HepG2 (cell line): ENCODE measurements around the gene ELOVL2. TPM values are rescaled to one million over a fixed set of nuclear protein-coding genes. Genes with fewer than 3 reads are reported as not detected.

Experiments
- ATF4 ChIP-seq, 2 experiments: fragments of 450-650 bp in 1 of 2; sonication (generic) in 1 of 2; formaldehyde crosslinking; IDR thresholded peaks; 2 replicates each; pipeline versions ENCODE4 v1.5.0 to v1.8.0; 2020 to 2022; ENCODE audit warnings: mild to moderate bottlenecking in 1 of 2, missing genetic modification reagents in 1 of 2
- ATF5 ChIP-seq: sonication (generic); formaldehyde crosslinking; IDR thresholded peaks from 2 replicates; pipeline ENCODE4 v1.4.0; 2020; ENCODE audit warnings: mild to moderate bottlenecking, low read depth, missing genetic modification reagents
- BCLAF1 ChIP-seq: fragments of 450-650 bp; IDR thresholded peaks from 2 replicates; pipeline ENCODE4 v1.6.1; 2017; ENCODE audit warnings: mild to moderate bottlenecking
- BHLHE40 ChIP-seq: IDR thresholded peaks from 2 replicates; pipeline ENCODE4 v1.6.1; 2011; ENCODE audit warnings: low read length, improper control_type of control experiment
- HMGXB4 ChIP-seq, 2 experiments: sonication (generic) in 1 of 2; formaldehyde crosslinking in 1 of 2; IDR thresholded peaks; 2 replicates each; pipeline versions ENCODE4 v1.4.0 to v1.6.1; 2018 to 2020; ENCODE audit warnings: missing genetic modification reagents in 2 of 2, borderline replicate concordance in 1 of 2, low read depth in 1 of 2, mild to moderate bottlenecking in 1 of 2, missing biosample characterization in 1 of 2
- LRRFIP1 ChIP-seq: sonication (generic); formaldehyde crosslinking; conservative IDR thresholded peaks from 2 replicates; pipeline ENCODE4 v1.4.0; 2020; ENCODE audit warnings: missing genetic modification reagents
- MED1 ChIP-seq: sonication (generic); formaldehyde crosslinking; IDR thresholded peaks from 2 replicates; pipeline ENCODE4 v1.4.0; 2020; ENCODE audit warnings: missing genetic modification reagents
- MNT ChIP-seq: fragments of 450-650 bp; IDR thresholded peaks from 2 replicates; pipeline ENCODE4 v1.6.1; 2016
- MTA3 ChIP-seq: sonication (generic); formaldehyde crosslinking; IDR thresholded peaks from 2 replicates; pipeline ENCODE4 v1.4.0; 2020; ENCODE audit warnings: missing genetic modification reagents
- NCOA2 ChIP-seq: sonication (generic); formaldehyde crosslinking; IDR thresholded peaks from 2 replicates; pipeline ENCODE4 v1.8.0; 2022; ENCODE audit warnings: inconsistent platforms
- NKX3-1 ChIP-seq: sonication (generic); formaldehyde crosslinking; IDR thresholded peaks from 2 replicates; pipeline ENCODE4 v1.5.0; 2020; ENCODE audit warnings: missing genetic modification reagents
- PATZ1 ChIP-seq: sonication (generic); formaldehyde crosslinking; IDR thresholded peaks from 2 replicates; pipeline ENCODE4 v1.4.0; 2020; ENCODE audit warnings: missing genetic modification reagents
- POGZ ChIP-seq: sonication (generic); formaldehyde crosslinking; IDR thresholded peaks from 2 replicates; pipeline ENCODE4 v1.4.0; 2020; ENCODE audit warnings: mild to moderate bottlenecking, missing genetic modification reagents
- SIX1 ChIP-seq: sonication (generic); formaldehyde crosslinking; IDR thresholded peaks from 2 replicates; pipeline ENCODE4 v1.4.0; 2020; ENCODE audit warnings: missing genetic modification reagents, borderline replicate concordance
- ZNF253 ChIP-seq: sonication (generic); formaldehyde crosslinking; IDR thresholded peaks from 2 replicates; pipeline ENCODE4 v1.8.0; 2022; ENCODE audit warnings: mild to moderate bottlenecking, missing genetic modification reagents, borderline replicate concordance
- ZZZ3 ChIP-seq: sonication (generic); formaldehyde crosslinking; IDR thresholded peaks from 2 replicates; pipeline ENCODE4 v1.4.0; 2020; ENCODE audit warnings: missing genetic modification reagents, mild to moderate bottlenecking, borderline replicate concordance
- polyA plus RNA-seq, 8 experiments: library from polyadenylated mRNA; depleted of rRNA in 3 of 8; stranded (reverse) in 7 of 8; unstranded in 1 of 8; fragments of >200 nt; fragmentation: Illumina TruSeq in 4 of 8; extraction: Trizol in 4 of 8; gene quantifications; 2 replicates each; pipeline versions ENCODE4 v1.2.1 to v1.2.3, GENCODE V29; 2011 to 2016; ENCODE audit warnings: low read depth in 4 of 8, missing spikeins in 1 of 8, mixed read lengths in 1 of 8; ENCODE audit not compliant: insufficient read depth in 1 of 8
- total RNA-seq, 5 experiments: library from RNA; depleted of rRNA; stranded (reverse); fragments of >200 nt; fragmentation: Illumina TruSeq; extraction: Trizol; gene quantifications; 2 replicates each; pipeline ENCODE4 v1.2.3, GENCODE V29; 2016; ENCODE audit warnings: low read depth in 1 of 5

The ELOVL2 gene
- total and polyA plus RNA-seq, 2 of the 13 experiments (the other 11 are each of a cell fraction or from before 2014, with no cell fraction given): 43.6 to 65.4 TPM

- peak; percentile 40 for TF ChIP-seq PATZ1
- no peak for TF ChIP-seq MTA3 (CRISPR knock-in tag)
- TF ChIP-seq MNT: no peak
- TF ChIP-seq HMGXB4 (CRISPR knock-in tag; IDR thresholded peaks at IDR 0.05; ENCODE audit: borderline replicate concordance in 1 of 2, low read depth in 1 of 2): peak in 1 of 2 experiments; percentile 20; a peak in 1 of 4 replicates
- TF ChIP-seq ZNF253: no peak
- TF ChIP-seq BHLHE40: peak; percentile 71
- TF ChIP-seq LRRFIP1 (CRISPR knock-in tag): no peak
- TF ChIP-seq SIX1: peak; percentile 91
- no peak for TF ChIP-seq ATF5 (CRISPR knock-in tag)
- TF ChIP-seq ZZZ3 (CRISPR knock-in tag): no peak
- no peak for TF ChIP-seq BCLAF1
- TF ChIP-seq POGZ (CRISPR knock-in tag): peak; percentile 95
- peak; percentile 91 for TF ChIP-seq MED1
- TF ChIP-seq NCOA2 (CRISPR knock-in tag): peak; percentile 91
- peak in 1 of 2 experiments; percentile 77; a peak in 2 of 4 replicates for TF ChIP-seq ATF4 (CRISPR knock-in tag; IDR thresholded peaks at IDR 0.05)
- TF ChIP-seq NKX3-1 (CRISPR knock-in tag): no peak
Measured at GRCh38 chr6:10957414-10957886, 86.7 kb downstream of the ELOVL2 start (continued).
